GM21423 (cell line): ENCODE measurements around the gene NLRP3.

Experiments
- ATAC-seq: cut with Tn5 transposase; IDR thresholded peaks from one replicate; pipeline ENCODE4 v1.9.1; 2021; ENCODE audit warnings: mild to moderate bottlenecking, moderate library complexity; ENCODE audit not compliant: unreplicated experiment

The NLRP3 gene

GRCh38 chr1:247435759-247436147, 19.8 kb downstream of the NLRP3 start:
- no peak for ATAC-seq

- no peak for ATAC-seq
These were observed 21.9 kb downstream of the NLRP3 start for GRCh38 chr1:247437551-247438505.

GRCh38 chr1:247440001-247440620, 24.1 kb downstream of the NLRP3 start:
- ATAC-seq, result peak; percentile 96

GRCh38 chr1:247441606-247442005, 25.6 kb downstream of the NLRP3 start:
- no peak for ATAC-seq

- ATAC-seq, result no peak
These were observed 26.2 kb downstream of the NLRP3 start for GRCh38 chr1:247442164-247442563.

GRCh38 chr1:247443641-247444040, 27.7 kb downstream of the NLRP3 start:
- no peak for ATAC-seq

GRCh38 chr1:247444571-247444970, 28.6 kb downstream of the NLRP3 start:
- ATAC-seq, result no peak

GRCh38 chr1:247445526-247446356, 29.8 kb downstream of the NLRP3 start:
- no peak for ATAC-seq

- no peak for ATAC-seq
These were observed 31.4 kb downstream of the NLRP3 start for GRCh38 chr1:247447162-247447909.

- no peak for ATAC-seq
These were observed 32.3 kb downstream of the NLRP3 start for GRCh38 chr1:247448107-247448791.

- ATAC-seq, result no peak
These were observed 35.5 kb downstream of the NLRP3 start for GRCh38 chr1:247451388-247452010.

- no peak for ATAC-seq
These were observed 36.6 kb downstream of the NLRP3 start for GRCh38 chr1:247452447-247453039.

GRCh38 chr1:247453245-247453644, 37.3 kb downstream of the NLRP3 start:
- ATAC-seq, result no peak

GRCh38 chr1:247453997-247454396, 38.0 kb downstream of the NLRP3 start:
- no peak for ATAC-seq

- ATAC-seq, result no peak
These were observed 40.0 kb downstream of the NLRP3 start for GRCh38 chr1:247456021-247456420.

GRCh38 chr1:247456914-247457639, 41.1 kb downstream of the NLRP3 start:
- ATAC-seq, result no peak

- ATAC-seq, result no peak
These were observed 43.5 kb downstream of the NLRP3 start for GRCh38 chr1:247459507-247459906.

- ATAC-seq, result no peak
These were observed 49.8 kb downstream of the NLRP3 start for GRCh38 chr1:247465796-247466195.

- ATAC-seq, result no peak
These were observed 51.2 kb downstream of the NLRP3 start for GRCh38 chr1:247467129-247467528.
